ENCODE results near the gene EMX1.

- TF ChIP-seq, protein P1, sequence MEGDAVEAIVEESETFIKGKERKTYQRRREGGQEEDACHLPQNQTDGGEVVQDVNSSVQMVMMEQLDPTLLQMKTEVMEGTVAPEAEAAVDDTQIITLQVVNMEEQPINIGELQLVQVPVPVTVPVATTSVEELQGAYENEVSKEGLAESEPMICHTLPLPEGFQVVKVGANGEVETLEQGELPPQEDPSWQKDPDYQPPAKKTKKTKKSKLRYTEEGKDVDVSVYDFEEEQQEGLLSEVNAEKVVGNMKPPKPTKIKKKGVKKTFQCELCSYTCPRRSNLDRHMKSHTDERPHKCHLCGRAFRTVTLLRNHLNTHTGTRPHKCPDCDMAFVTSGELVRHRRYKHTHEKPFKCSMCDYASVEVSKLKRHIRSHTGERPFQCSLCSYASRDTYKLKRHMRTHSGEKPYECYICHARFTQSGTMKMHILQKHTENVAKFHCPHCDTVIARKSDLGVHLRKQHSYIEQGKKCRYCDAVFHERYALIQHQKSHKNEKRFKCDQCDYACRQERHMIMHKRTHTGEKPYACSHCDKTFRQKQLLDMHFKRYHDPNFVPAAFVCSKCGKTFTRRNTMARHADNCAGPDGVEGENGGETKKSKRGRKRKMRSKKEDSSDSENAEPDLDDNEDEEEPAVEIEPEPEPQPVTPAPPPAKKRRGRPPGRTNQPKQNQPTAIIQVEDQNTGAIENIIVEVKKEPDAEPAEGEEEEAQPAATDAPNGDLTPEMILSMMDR (conservative IDR thresholded peaks at IDR 0.05; ENCODE audit: low read length) = no peak
- TF ChIP-seq EZH2phosphoT487 (IDR thresholded peaks at IDR 0.05; ENCODE audit: borderline replicate concordance) = no peak
These were observed 15.5 kb downstream of the EMX1 start for GRCh38 chr2:72932805-72933204.
